ENCODE measurements around the gene RMI2.
"Not testable (repeated sequence)": the region's sequence is repeated elsewhere in the genome, so short reads cannot be mapped to it uniquely, and the experiment has no call there.

RMI2 gene

DNA sequence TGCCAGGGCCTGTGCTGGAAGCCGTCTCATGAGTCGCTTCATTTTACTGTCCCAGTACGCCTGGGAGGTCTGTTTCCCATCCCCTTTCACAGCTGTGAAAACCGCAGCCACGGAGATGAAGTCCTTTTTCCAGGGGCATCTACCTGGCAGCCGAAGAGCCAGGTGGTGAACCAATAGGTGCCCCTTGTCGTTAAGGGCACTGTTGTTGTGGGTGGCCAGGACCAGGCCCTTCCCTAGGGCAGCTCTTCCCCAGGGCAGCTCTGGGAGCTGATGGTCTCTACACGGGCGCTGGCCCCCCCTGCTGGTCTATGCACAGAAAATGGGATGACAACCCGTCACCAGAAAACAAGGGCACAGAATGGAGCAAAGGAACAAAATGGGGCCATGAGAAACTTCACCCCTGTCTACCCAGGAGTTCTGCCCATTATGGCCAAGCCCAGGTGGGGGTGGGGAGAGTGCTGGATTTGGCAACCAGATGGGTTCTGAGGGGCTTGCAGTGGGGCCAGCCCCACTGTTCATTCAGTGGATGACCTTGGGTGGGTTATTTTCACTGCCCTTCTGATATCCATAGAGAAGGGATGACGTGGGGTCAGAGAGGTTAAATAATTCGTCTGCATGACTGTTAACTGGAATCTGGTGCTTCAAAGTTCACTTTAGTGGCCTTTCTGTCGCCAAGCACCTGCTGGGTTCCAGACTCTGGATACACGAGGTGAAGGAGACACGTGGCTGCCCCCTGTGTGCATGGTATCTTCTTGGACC is 11.5 kb downstream of the RMI2 start:
- DNase-seq: peak; percentile 37

DNA sequence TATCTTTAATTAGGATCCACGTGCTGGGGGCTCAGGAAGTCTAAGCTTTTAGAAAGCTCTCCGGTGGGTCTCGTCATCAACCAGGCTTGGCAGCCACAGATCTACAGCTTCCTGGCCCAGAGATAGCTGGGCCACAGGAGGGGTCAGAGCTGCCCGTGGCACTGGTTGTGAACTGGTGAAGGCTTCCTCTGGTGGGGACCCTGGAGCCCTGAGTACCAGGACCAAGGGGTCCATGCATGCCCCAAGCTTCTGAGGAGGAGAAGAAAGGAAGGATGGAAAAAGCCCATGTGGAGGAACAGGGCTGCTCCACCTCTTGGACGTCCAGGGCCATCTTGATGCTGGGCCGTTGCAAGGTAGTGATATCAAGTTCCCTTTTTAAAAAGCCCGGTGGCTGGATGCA is 13.3 kb downstream of the RMI2 start:
- DNase-seq: no peak

- DNase-seq: no peak
Measured at GRCh38 chr16:11359370-11359769, 14.1 kb downstream of the RMI2 start.

DNA sequence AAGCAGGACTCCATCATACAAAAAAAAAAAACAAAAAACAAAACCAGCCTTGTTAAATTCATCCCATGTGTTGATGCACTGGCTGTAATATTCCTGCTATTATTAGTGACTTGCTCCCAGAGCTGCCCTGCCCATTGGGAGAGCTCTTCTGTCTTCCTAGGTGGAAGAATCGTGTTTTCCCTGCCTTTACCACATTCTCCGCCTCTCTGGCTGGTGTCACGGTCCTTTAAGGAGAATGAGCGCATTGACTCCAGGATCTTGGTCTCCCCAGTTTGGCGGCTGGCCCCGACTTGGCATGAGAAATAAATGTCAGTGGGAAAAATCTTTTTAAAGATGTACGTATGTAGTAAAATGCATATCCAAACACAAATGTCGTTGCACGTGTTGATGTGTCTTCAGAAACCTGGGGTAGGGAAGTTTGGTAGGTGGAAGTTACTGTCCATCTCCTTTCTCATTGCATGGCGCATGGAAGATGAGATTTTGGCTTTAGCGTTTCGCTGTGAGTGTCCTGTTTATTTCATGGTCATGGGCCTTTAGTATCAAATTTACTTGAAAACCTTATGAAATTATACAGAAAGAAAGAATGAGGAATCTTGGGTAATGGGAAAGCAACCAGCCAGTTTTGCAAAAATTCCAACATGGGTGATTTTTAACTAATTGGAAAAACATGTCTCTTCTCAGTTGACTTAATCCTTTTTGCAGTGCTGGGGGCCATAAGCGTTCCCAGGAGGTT is 15.5 kb downstream of the RMI2 start:
- DNase-seq: no peak

DNA sequence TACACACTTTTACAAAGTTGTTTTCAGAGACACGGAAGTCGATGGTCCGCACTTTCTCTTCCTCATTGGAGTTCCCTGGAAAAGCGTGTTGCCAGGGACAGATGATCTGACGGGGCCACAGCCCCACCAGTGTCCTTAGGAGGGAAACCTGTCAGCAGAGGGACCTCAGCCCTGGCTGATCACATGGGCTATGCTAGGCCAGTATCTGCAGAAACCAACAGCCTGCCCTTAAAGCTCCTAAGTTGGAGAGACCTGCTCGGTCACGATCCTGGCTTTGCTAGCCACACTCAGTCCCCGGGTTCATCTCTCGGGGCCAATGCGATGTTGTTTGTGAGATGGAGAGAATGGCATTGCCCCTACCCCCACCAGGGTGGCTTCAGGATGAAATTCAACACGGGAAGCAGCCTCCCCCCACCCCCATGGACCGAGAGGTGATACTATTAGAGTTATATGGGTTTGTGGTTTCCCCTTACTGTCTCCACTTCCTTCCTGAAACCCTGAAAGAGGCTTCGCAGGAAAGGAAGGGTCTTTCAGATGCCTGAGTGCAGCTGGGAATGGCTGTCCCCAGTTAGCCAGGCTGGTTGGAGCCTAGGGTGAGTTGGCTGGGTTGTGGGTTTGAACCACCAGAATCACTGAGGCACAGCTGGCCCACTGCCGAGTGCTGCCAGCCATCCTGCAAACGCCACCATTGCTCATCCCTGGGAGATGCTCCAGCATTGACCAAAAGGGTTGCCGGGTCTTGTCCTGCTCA is 16.6 kb downstream of the RMI2 start:
- no peak for DNase-seq

- DNase-seq: no peak
Measured at GRCh38 chr16:11363927-11364258, 18.6 kb downstream of the RMI2 start.

- no peak for DNase-seq
Measured at GRCh38 chr16:11367483-11367906, 22.2 kb downstream of the RMI2 start.

- DNase-seq: no peak
Measured at GRCh38 chr16:11370084-11370931, 25.0 kb downstream of the RMI2 start.

GRCh38 chr16:11370932-11371279 is 25.6 kb downstream of the RMI2 start:
- not testable (repeated sequence) for DNase-seq

DNA sequence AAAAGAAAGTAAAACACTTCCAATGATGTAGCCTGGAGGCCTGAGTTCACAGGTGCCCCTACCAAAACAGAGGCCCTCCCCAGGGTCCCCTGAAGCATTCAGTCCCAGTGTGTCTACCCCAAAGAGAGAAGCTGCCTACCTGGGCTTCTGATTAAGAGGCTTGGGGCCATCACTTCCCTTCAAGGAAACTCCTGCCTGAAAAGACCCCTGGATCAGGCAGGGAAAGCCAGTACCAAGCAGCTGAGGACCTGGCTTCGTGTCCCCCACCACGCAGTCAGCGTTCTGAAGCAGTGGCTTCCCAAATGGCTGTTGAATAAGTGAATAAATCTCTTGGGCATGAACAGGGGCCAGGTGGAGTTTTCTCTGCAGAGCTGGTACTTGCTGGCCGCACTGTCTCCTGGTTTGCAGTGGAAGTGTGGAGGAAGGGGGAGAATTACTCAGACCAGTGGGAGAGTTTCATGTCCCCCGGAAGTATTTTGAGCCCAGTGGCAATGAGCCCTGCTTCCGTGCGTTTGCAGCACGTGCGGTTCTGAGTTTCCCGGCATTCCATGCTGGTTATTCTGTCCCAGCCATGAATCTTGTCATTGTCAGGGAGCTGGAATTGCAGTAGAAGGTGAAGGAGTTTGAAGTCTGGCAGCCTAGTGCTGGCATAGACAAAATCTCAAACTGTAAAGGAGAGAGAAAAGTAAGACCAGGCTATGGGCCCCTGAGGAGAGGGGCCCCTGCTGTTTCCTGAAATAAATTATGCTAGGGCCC is 27.0 kb downstream of the RMI2 start:
- no peak for DNase-seq

DNA sequence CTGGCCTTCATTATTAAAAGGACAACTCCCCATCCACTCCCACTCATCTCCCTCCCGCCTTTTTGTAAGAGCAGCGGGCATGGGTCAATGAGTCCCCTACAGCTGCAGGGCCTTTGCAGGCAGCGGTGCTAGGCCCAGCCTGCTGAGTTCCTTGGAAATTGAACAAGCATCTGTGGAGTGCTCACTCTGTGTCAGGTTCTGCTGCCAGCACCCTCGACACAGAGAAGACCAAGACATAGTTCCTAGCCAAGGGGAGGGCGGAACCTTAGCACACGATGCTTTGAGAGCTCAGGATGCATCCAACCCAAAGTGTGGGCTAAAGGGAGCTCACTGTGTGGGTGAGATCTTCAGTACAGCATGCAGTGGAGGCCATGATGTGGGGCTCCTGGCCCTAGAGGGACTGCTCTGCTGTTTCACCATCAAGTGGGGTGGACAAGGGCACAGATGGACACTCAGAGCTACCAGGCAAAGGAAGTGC is 27.6 kb downstream of the RMI2 start:
- no peak for DNase-seq

- no peak for DNase-seq
Measured at GRCh38 chr16:11374255-11374654, 29.0 kb downstream of the RMI2 start.

- no peak for DNase-seq
Measured at GRCh38 chr16:11377154-11377553, 31.9 kb downstream of the RMI2 start.

GRCh38 chr16:11378951-11379350 is 33.7 kb downstream of the RMI2 start:
- DNase-seq: not testable (repeated sequence)

GRCh38 chr16:11379420-11379819 is 34.2 kb downstream of the RMI2 start:
- no peak for DNase-seq

GRCh38 chr16:11380836-11381235 is 35.6 kb downstream of the RMI2 start:
- DNase-seq: no peak

GRCh38 chr16:11383481-11384183 is 38.4 kb downstream of the RMI2 start:
- no peak for DNase-seq

GRCh38 chr16:11384184-11384955 is 39.1 kb downstream of the RMI2 start:
- DNase-seq: no peak

DNA sequence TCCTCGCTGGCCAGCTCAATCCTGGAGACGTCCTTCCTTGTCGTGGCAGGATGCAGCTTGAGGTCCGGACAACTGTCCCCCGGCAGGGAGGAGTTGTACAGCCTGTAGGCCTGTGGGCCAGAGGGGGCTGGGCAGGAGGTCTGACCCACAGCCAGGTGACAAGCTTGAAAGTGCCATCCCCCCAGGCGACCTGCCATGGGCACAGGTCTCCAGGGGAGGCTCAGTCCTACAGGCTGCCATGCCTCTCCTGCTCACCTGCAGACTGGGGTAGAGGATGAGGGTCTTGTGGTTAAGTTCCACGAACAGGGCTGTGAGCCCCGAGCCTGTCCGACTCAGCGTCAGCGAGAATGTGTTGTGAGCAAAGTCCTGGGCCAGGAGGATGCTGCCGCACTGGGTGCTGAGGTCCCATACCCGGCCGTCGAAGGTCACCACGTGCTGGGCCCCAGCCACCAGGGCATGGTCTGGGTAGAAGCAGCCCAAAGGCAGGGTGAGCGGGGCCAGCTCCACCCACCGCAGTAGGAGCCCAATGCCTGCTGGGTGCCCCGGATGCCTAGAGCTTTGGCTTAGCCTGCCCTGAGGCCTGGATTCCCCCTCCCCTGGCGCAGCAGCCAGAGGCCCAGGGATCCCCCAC is 39.8 kb downstream of the RMI2 start:
- DNase-seq: no peak

DNA sequence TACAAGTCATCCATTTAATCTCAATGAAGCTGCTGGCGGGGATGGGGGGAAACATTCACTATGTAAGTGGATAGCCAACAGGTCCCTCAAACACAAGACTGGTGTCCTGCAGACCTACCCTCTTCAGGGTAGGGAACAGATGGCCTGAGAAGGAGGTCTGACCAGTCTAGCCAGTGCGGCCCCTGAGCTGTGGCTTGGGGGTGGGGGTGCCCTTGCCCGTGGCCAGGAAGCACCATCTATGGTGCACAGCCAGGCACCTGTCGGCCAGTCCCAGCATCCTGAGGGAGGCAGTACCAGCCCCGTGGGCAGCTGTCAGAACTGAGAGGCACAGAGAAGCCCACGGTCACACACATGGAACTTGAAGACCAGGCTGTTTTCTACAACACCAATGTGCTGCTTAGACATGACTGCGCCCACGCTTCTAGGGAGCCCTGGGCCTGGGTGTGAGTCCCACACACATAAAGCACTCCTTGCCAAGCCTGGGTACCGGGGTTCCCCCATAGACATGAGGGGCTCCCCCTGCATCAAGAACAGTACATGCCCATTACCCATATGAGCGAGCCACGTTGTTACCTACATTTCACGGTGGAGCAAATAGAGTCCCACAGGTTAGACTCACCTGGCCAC is 40.9 kb downstream of the RMI2 start:
- no peak for DNase-seq
